Nephron progenitor cell (in vitro differentiated cells): ENCODE results near the gene SLC35F3.

Experiments
- DNase-seq: peaks from one replicate; pipeline ENCODE4 v3.0.0; 2021
- H3K27ac Mint-ChIP-seq: 2 replicates; pipeline ENCODE4 v1.8.0; 2021; ENCODE audit warnings: mild to moderate bottlenecking, moderate library complexity, mixed read lengths
- H3K27me3 Mint-ChIP-seq: 2 replicates; pipeline ENCODE4 v1.8.0; 2021; ENCODE audit warnings: mild to moderate bottlenecking, low read depth, mixed read lengths; ENCODE audit not compliant: poor library complexity
- H3K36me3 Mint-ChIP-seq: 2 replicates; pipeline ENCODE4 v1.8.0; 2021; ENCODE audit warnings: low read depth, mixed read lengths
- H3K4me1 Mint-ChIP-seq: 2 replicates; pipeline ENCODE4 v1.8.0; 2021; ENCODE audit warnings: mixed read lengths
- H3K4me3 Mint-ChIP-seq: 2 replicates; pipeline ENCODE4 v1.8.0; 2021; ENCODE audit warnings: mild to moderate bottlenecking, moderate library complexity, mixed read lengths
- H3K9me3 Mint-ChIP-seq: 2 replicates; pipeline ENCODE4 v1.8.0; 2021; ENCODE audit warnings: mild to moderate bottlenecking, moderate library complexity, mixed read lengths
- CTCF ChIP-seq: fragments of 200-600 bp; sonication (generic); IDR thresholded peaks from 2 replicates; pipeline ENCODE4 v1.5.0; 2021; ENCODE audit warnings: antibody characterized with exemption

SLC35F3 gene

GRCh38 chr1:234132795-234133194 is 228.3 kb downstream of the SLC35F3 start:
- TF ChIP-seq CTCF: no peak
- no peaks in the 10 kb centered on the region for H3K36me3 Mint-ChIP-seq
- no peaks in the 10 kb centered on the region for H3K4me1 Mint-ChIP-seq
- H3K9me3 Mint-ChIP-seq: no peaks in the 10 kb centered on the region
- no peak overlapping the region for H3K4me3 Mint-ChIP-seq
- DNase-seq: no peak
- no peak overlapping the region for H3K27ac Mint-ChIP-seq
- peaks cover 17% of the 10 kb centered on the region for H3K27me3 Mint-ChIP-seq

- no peaks in the 10 kb centered on the region for H3K4me1 Mint-ChIP-seq
- H3K4me3 Mint-ChIP-seq: no peak overlapping the region
- peaks cover 22% of the 10 kb centered on the region for H3K27me3 Mint-ChIP-seq
- H3K27ac Mint-ChIP-seq: no peak overlapping the region
- H3K9me3 Mint-ChIP-seq: no peaks in the 10 kb centered on the region
- no peak for TF ChIP-seq CTCF
- H3K36me3 Mint-ChIP-seq: no peaks in the 10 kb centered on the region
- no peak for DNase-seq
Measured at GRCh38 chr1:234134878-234135277, 230.4 kb downstream of the SLC35F3 start.

GRCh38 chr1:234135501-234135900 is 231.0 kb downstream of the SLC35F3 start:
- Mint-ChIP-seq H3K36me3 (no peaks in the 10 kb centered on the region), H3K4me1 (no peaks in the 10 kb centered on the region), H3K9me3 (no peaks in the 10 kb centered on the region), H3K4me3 (no peak overlapping the region), H3K27ac (no peak overlapping the region), H3K27me3 (peaks cover 22% of the 10 kb centered on the region)
- no peak for DNase-seq
- no peak for TF ChIP-seq CTCF

- Mint-ChIP-seq H3K4me3 (no peak overlapping the region), H3K9me3 (no peaks in the 10 kb centered on the region), H3K27me3 (peaks cover 19% of the 10 kb centered on the region), H3K27ac (no peak overlapping the region), H3K4me1 (no peaks in the 10 kb centered on the region), H3K36me3 (no peaks in the 10 kb centered on the region)
- DNase-seq: no peak
- TF ChIP-seq CTCF: no peak
Measured at GRCh38 chr1:234136073-234136472, 231.6 kb downstream of the SLC35F3 start.

GRCh38 chr1:234139966-234140365 is 235.5 kb downstream of the SLC35F3 start:
- Mint-ChIP-seq H3K4me3 (no peak overlapping the region), H3K27ac (no peak overlapping the region), H3K27me3 (peaks cover 18% of the 10 kb centered on the region), H3K4me1 (no peaks in the 10 kb centered on the region), H3K9me3 (peaks cover 5% of the 10 kb centered on the region), H3K36me3 (no peaks in the 10 kb centered on the region)
- DNase-seq: no peak
- no peak for TF ChIP-seq CTCF

GRCh38 chr1:234140388-234140787 is 235.9 kb downstream of the SLC35F3 start:
- no peak overlapping the region for H3K4me3 Mint-ChIP-seq
- H3K36me3 Mint-ChIP-seq: no peaks in the 10 kb centered on the region
- DNase-seq: no peak
- no peaks in the 10 kb centered on the region for H3K4me1 Mint-ChIP-seq
- H3K27ac Mint-ChIP-seq: no peak overlapping the region
- peaks cover 5% of the 10 kb centered on the region for H3K9me3 Mint-ChIP-seq
- H3K27me3 Mint-ChIP-seq: peaks cover 18% of the 10 kb centered on the region
- TF ChIP-seq CTCF: no peak
